SU-DHL-6 (cell line): ENCODE measurements around the gene GSG1.
"Not testable (repeated sequence)": the region's sequence is repeated elsewhere in the genome, so short reads cannot be mapped to it uniquely, and the experiment has no call there.

Experiments
- CTCF ChIP-seq: fragments of 200-600 bp; sonication (generic); IDR thresholded peaks from one replicate; pipeline ENCODE4 v1.5.1; 2017; ENCODE audit warnings: antibody characterized with exemption, mild to moderate bottlenecking, low read length, moderate library complexity; ENCODE audit not compliant: insufficient read depth, poor library complexity, severe bottlenecking
- EZH2phosphoT487 ChIP-seq: fragments of 200-600 bp; sonication (generic), shearing (Covaris generic); conservative IDR thresholded peaks from 2 replicates; pipeline ENCODE4 v1.6.1; 2018; ENCODE audit warnings: mild to moderate bottlenecking, antibody characterized with exemption, low read length, moderate library complexity, mixed read lengths

- not testable (repeated sequence) for TF ChIP-seq CTCF, EZH2phosphoT487
Measured at GRCh38 chr12:13053617-13054016, 49.9 kb downstream of the GSG1 start.
